HG02943 (cell line): ENCODE results near the gene P2RX5.
"Not testable (repeated sequence)": the region's sequence is repeated elsewhere in the genome, so short reads cannot be mapped to it uniquely, and the experiment has no call there.

ENCODE experiments used
- ATAC-seq: cut with Tn5 transposase; IDR thresholded peaks from one replicate; pipeline ENCODE4 v1.9.1; 2021; ENCODE audit warnings: mild to moderate bottlenecking, low read depth, moderate library complexity; ENCODE audit not compliant: unreplicated experiment

Gene P2RX5

DNA sequence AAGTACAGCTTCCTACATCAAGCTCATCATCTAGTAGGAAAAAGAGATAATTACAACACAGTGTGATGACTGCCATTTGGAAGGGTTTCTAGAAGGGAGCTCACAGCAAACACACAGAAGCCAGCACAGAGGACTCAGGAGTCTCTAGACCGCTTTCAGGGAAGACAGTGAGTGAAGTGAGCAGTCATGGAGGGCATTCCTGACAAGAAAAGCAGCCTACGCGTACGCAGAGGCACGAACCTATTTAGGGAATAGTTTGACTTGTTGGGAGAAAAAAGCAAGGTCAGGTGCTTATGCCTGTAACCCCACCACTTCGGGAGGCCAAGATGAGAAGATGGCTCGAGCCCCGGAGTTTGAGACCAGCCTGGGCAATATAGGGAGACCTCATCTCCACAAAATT lies 19.3 kb upstream of the P2RX5 start:
- no peak for ATAC-seq

DNA sequence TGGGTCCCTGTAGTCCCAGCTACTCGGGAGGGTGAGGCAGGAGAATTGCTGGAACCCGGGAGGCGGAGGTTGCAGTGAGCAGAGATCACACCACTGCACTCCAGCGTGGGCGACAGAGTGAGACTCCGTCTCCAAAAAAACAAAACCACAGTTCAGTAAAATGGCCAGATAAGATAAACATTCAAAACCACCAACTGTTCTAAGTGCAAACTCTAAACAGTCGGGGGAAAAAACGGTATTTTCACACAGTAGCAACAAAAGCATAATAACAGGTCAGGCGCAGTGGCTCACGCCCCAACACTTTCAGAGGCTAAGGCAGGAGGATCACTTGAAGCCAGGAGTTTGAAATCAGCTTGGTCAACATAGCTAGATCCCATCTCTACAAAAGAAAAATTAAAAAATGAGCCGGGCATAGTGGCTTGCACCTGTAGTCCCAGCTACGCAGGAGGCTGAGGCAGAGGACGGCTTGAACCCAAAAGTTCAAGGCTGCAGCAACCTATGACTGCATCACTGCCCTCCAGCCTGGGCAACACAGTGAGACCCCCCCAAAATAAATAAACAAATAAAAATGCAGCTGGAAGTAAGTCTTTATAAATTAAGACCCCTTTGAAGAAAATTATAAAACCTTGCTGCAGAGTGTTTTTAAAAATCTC lies 17.0 kb upstream of the P2RX5 start:
- ATAC-seq: no peak

DNA sequence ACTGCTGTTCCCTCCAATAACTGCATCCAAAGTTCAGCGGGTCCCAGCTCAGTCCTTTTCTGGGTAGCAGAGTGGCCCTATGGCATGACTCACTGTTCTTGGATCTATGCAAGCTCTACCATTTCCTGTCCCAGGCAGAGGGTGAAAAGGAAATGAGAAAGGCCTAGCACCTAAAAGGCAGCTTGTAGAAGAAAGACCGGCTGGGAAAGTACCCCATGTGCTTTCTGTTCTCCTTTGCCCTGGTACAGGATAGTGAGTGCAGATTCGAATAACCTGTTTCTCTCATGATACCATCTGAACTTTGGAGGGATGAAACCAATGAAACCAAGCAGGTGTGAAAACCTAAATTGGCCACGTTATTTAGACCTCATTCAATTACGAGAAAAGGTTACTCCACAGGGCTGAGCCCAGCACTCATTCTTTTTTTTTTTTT lies 15.0 kb upstream of the P2RX5 start:
- peak; percentile 91 for ATAC-seq

DNA sequence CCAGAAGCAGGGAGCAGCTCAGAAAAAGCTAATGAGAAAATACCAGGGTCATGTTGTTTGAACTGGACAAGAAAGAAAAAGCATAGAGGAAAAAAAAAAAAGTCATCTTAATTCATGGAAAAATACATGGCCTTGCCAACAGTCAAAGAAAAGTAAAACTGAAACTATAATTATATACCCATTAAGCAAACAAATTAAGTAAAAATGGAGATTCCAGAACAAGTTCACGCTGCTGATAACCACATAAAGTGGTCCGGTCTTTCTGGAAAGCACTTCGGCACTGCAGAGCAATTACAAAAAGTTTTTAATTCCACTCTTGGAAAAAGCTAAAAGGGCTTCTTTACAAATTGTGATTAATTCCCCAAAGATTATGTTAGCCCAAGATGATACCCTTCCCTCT lies 12.4 kb upstream of the P2RX5 start:
- ATAC-seq: no peak

DNA sequence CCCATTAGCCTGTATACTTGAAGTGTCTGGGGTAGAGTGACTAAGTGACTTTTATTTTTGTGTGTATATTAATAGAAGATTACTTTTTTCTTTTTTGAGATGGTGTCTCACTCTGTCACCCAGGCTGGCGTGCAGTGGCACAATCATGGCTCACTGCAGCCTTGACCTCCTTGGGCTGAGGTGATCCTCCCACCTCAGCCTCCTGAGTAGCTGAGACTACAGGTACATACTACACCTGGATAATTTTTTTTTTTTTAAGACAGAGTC lies 9.7 kb upstream of the P2RX5 start:
- not testable (repeated sequence) for ATAC-seq

DNA sequence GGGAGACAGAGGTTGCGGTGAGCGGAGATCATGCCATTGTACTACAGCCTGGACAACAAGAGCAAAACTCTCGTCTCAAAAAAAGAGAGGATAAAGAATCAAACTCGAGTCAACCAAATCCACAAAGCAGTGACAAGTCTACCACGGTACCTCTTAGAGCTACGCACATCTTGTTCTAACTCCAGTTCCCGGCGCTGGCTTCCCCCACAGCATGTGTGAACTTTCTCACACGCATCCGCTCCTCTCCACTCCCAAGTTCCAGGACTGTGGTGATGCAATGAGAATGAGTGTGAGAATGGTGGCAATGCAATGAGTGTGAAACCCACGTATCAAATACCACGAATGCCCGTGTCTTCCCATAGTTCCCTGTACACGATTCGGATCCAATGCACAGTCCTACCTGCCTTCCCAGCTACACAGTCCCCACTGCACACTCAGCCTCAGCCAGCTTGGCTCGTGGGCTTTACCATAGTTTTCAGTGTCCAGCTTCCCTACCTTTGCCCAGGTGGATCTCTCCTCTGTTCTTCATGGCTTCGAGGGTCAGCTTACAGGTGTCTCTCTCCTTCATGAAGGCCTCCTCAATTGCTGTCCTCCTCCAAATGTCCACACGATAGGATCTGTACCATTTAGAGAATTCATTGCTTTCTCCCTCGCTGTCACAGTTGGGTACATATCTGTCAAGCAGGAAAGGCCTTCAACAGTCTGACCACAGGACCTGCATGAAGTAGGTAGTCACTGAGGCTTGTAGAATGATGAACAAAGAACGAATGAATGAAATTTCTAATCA lies 9.2 kb upstream of the P2RX5 start:
- no peak for ATAC-seq

DNA sequence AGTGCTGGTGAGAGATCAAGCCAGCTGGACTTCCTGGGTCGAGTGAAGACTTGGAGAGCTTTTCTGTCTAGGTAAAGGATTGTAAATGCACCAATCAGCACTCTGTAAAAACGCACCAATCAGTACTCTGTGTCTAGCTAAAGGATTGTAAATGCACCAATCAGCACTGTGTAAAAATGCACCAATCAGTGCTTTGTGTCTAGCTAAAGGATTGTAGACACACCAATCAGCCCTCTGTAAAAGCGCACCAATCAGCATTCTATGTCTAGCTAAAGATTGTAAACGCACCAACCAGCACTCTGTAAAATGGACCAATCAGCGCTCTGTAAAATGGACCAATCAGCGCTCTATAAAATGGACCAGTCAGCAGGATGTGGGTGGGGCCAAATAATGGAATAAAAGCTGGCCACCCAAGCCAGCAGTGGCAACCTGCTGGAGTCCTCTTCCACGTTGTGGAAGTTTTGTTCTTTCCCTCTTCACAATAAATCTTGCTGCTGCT lies 6.1 kb upstream of the P2RX5 start:
- not testable (repeated sequence) for ATAC-seq

DNA sequence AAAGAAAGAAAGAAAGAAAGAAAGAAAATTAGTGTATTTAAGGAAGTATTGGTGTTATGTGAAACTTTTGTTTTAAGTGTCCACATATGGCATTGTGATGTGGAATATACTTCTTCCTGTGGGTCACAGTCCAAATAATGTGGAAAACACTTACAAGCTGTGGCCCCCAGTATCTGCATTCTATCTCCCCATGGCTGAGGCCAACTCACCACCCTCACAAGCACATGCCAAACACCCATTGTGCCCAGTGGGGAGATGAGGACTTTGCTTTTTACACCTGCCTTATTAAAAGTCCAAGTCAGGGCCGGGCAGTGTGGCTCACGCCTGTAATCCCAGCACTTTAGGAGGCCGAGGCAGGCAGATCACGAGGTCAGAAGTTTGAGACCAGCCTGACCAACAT lies 4.0 kb upstream of the P2RX5 start:
- ATAC-seq: no peak

DNA sequence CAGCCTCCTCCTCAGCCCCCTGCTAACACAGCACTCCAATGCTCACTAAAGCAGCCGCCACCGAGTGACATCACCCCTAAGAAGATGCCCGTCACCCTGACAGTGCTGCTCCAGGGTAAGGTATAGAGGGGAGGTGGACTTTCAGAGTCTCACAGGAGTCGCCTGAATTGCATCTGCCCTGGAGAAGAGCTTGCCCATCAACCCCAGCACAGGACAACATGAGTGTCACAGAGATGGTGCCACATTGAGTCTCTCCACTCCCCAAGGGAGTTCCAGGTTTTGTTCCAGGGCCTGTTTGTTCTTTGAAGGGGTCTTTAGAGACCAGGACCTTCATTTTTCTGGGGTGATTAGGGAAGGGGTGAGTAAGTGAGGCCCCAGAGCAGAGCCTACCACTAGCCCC lies 2.2 kb upstream of the P2RX5 start:
- ATAC-seq: no peak

DNA sequence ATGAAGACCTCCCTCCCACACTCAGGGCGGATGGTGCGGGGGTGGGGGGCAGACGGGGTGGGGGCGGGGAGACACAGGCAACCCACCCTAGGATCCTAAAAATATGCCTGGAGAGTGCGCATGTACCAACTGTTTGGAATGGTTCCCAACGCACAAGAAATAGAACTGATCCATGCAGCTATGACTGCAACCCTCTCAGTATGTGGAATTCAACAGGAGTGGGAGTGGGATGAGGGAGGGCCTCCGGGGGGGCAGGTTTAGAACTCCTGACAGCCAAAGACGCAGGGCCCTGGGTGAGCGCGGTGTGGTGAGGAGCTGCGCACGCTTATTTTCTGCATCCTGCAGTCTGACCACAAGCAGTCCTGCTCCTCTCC lies 1.1 kb upstream of the P2RX5 start:
- no peak for ATAC-seq

DNA sequence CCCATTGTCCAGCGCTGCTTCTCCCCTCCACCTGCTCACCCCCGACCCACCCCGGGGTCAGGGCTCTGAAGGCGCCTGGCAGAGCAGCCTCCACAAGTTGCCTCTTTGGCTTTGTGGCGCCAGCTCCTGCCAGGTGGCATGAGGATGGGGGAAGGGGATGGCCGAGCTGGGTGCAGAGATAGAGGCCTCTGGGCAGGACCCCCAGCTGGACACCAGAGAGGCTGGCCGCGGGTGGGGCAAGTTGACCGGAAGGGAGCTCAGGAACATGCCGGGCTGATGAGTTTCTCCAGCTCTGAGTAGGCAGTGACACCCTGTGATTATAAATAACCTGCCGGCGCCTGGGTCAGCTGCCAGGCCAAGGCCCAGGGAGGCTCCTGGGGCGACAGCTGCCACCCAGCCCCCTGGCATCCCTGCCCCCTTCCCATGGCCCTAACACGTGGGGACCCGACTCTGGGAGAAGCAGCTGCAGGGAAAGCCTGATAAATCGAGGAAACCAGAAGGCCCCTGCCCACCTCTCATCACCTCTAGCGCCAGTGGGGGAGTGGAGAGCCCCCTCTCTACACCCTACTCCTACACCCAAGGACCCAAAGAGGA lies 729 bp downstream of the P2RX5 start:
- no peak for ATAC-seq

DNA sequence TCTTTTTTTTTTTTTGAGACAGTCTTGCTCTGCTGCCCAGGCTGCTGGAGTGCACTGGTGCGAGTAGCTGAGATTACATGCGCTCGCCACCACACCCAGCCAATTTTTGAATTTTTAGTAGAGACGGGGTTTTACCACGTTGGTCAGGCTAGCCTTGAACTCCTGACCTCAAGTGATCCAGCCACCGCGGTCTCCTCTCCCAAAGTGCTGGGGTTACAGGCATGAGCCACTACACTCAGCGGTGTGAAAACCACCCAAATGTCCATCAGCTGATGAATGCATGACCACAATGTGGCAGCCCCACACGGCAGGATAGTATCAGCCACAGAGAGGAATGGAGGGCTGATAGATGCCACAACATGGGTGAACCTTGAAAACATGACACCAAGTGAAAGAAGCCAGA lies 2.1 kb downstream of the P2RX5 start:
- no peak for ATAC-seq

DNA sequence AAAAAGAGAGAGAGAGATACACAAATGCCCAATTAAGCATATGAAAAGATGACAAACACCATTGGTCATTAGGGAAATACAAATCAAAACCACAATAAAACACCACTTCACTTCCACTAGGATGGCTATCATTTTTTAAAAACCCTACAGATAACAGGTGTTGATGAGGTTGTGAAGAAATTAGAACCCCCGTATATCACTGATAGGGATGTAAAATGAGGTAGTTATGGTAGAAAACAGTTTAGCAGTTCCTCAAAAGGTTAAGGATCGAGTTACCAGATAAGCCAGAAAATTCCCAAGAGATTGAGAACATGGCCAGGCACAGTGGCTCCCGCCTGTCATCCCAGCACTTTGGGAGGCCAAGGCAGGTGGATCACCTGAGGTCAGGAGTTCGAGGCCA lies 2.8 kb downstream of the P2RX5 start:
- ATAC-seq: no peak

DNA sequence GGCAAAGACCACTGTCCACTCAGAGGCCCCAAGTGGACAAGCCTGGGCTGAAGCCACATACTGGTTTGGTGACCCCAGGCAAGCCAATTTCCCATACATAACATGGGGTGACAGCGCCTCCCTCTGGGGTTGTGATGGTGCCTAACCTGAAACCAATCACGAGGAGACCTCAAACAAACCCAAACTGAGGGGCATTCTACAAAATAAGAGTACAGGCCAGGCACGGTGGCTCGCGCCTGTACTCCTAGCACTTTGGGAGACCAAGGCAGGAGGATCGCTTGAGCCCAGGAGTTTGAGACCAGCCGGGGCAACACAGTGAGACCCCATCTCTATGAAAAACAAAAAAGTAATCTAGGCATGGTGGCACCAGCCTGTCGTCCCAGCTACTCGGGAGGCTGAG lies 3.6 kb downstream of the P2RX5 start:
- no peak for ATAC-seq

DNA sequence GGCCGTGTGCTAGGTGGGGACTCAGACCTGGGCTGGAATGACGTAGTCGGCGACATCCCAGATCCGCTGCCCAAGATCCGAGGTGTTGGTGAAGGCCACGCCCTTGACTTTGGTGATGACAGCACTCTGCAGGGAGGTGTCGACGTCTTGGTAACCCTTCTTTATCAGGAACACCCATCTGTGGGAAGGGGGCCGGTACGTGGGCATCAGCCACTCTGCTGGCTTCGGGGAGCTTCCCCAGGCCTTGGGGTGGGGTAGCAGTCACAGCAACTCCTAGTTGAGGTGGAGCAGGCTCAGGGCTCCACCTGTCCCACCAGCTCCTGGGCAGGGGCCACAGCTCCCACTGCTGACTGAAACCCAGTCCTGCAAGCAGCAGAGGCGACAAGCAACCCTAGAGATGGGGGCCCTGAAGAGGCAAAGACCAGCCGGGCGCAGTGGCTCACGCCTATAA lies 4.3 kb downstream of the P2RX5 start:
- no peak for ATAC-seq

DNA sequence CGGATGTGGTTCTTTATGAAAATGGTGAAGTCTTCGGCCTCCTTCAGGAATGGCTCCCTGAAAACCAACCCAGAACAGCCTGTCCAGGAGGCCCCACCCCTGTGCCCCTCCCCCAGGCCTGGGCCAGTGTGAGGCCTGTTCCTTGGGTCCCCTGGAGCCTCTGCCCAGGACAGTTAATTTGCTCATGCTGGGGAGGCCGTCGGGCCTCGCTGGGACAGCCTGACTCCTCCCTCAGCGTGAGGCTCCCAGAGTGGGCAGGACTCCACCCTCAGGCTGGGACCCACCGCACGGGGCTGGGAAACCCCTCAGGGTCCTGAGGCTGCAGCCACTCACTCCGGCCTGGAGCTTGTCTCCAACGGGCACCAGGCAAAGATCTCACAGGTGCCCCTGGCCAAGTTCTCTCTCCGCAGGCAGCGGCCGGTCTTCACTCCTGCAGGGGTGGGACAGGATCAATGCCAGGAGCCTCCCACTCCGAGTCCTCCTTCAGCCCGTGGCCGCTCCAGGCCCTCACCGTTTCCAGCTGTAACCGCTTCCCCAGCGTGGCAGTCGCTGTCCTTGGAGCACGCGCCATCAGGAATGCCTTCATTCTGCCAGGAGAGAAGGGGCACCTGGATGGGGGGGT lies 5.8 kb downstream of the P2RX5 start:
- no peak for ATAC-seq

DNA sequence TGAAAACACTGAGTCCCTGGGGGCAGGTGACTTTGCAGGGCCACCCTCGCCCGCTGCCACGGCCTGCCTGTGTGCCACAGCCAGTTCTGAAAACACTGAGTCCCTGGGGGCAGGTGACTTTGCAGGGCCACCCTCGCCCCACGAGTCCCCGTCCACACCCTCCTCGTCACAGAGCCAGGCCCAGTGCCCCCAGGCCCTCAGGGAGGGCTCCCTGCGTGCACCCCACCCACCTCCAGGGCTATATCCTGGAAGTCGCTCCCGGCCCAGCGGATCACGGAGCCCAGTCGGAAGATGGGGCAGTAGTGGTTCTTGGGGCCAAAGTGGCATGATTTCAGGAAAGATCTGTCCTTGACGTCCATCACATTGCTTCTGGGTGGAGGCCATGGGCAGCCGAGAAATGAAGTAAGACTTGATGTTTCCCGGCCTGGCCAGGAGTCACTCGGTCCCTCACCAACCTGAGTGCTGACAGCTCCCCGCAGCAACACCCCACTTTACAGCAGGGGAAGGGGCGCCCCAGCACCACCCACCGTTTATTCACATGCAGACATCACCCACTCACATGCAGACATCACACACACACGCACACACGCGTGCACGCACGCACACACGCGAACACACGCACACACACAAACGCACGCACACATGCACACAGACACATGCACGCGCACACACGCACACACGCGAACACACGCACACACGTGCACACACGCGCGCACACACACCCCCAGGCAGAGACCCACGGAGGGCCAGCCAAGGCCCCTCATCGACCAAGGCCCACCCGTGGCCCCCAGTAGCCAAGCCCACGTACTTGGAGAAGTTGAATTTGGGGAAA lies 6.5 kb downstream of the P2RX5 start:
- ATAC-seq: no peak

DNA sequence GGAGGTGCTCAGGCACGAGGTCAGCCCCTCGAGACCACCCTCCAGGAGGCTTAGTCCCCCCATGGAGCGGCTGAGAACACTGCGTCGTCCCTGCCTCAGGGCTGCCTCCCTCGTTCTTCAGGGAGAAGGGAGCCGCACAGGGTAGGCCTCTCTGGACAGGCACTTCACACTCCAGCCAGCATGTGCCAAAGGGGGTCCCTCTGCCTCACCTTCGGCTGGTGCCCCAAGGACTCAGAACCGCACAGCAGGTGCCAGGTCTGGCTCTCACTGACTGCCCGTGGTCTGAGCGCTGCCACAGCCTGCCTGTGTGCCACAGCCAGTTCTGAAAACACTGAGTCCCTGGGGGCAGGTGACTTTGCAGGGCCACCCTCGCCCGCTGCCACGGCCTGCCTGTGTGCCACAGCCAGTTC lies 7.1 kb downstream of the P2RX5 start:
- no peak for ATAC-seq

DNA sequence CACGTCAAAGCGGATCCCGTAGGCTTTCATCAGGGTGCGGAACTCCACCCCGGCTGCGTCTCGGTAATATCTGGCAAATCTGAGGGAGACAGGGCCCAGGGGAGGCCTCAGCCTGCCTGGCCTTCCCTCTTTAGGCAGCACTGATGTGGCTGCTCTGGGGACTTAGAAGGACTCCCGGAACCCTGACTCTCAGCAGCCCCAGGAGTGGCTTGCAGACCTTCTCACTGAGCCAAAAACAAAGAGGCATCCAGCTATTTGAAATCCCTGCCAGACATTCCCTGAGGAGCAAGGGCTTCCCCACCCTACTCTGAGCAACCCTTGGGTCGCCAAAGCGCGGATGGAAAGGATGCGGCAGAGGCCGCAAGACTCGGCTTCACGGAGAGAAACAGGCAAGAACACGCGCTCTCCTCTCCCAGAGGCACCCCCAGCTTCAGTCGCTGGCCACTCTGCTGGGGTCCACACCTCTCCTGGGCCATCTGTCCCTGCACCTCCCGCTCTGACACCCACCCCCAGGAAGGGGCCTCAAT lies 7.9 kb downstream of the P2RX5 start:
- no peak for ATAC-seq

DNA sequence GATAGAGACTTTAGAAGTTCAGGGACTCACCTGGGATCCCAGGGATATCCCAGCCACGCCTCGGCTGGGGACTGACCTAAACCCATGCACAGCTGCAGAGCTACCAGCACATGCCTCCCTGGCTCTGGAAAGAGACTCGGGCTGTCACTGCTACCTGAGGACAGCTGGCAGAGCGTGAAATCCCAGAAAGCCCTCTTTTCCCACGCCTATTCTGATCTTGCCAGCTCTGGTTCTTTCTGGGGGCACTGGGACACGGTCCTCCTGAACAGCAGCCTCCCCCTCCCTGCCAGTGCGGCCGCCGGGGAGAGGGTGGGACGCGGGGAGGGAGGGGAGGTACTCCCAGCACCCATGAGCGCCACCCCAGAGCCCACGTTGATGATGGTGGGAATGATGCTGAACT lies 10.8 kb downstream of the P2RX5 start:
- no peak for ATAC-seq
